H1 (cell line): ENCODE data around the gene FBXO5. TPM values are rescaled to one million over a fixed set of nuclear protein-coding genes. Genes with fewer than 3 reads are reported as not detected.

Source experiments
- CTCF ChIA-PET: fragments of 300-600 bp; sonication (Branson Sonifier 250); formaldehyde crosslinking; loops from one replicate; lab custom pipeline; 2021; ENCODE audit not compliant: partially characterized antibody; lab: Charles Lee
- POLR2A ChIA-PET: fragments of 300-600 bp; sonication (Branson Sonifier 250); formaldehyde crosslinking; loops from one replicate; lab custom pipeline; 2021; ENCODE audit warnings: inconsistent platforms; ENCODE audit not compliant: partially characterized antibody; lab: Charles Lee
- DNase-seq, 2 experiments: peaks; one replicate each; pipeline versions ENCODE4 v3.0.0 to v3.0.0-alpha.2; 2010 to 2022; ENCODE audit warnings: low spot score in 2 of 2, low read depth in 1 of 2, mixed read lengths in 1 of 2
- FAIRE-seq: peaks from 2 replicates; lab custom pipeline; 2011; peaks lifted over from hg19 to GRCh38; lab: Jason Lieb, UNC
- H2AFZ ChIP-seq: 2 replicates; pipeline ENCODE4 v1.8.1; 2012; ENCODE audit warnings: low read length, inconsistent platforms
- H2AK5ac ChIP-seq: 2 replicates; pipeline ENCODE4 v1.6.1; 2013; ENCODE audit warnings: low read depth, low read length
- H2BK120ac ChIP-seq: replicated peaks from 2 replicates; pipeline ENCODE3; 2013; ENCODE audit warnings: low read depth, low read length, inconsistent platforms
- H2BK12ac ChIP-seq: 2 replicates; pipeline ENCODE4 v1.6.1; 2013; ENCODE audit warnings: low read depth, low read length
- H2BK15ac ChIP-seq: 2 replicates; pipeline ENCODE4 v1.6.1; 2013; ENCODE audit warnings: low read length
- H2BK20ac ChIP-seq: 2 replicates; pipeline ENCODE4 v1.6.1; 2013; ENCODE audit warnings: low read length
- H2BK5ac ChIP-seq: 2 replicates; pipeline ENCODE4 v1.6.1; 2013; ENCODE audit warnings: low read depth, low read length
- H3K14ac ChIP-seq: 2 replicates; pipeline ENCODE4 v1.6.1; 2013; ENCODE audit warnings: inconsistent platforms; ENCODE audit not compliant: insufficient read length
- H3K18ac ChIP-seq: 2 replicates; pipeline ENCODE4 v1.6.1; 2013; ENCODE audit warnings: low read length; ENCODE audit errors: extremely low read depth
- H3K23ac ChIP-seq: 2 replicates; pipeline ENCODE4 v1.6.1; 2013; ENCODE audit warnings: inconsistent platforms; ENCODE audit not compliant: insufficient read length
- H3K23me2 ChIP-seq: 2 replicates; pipeline ENCODE4 v1.6.1; 2013; ENCODE audit warnings: low read depth, low read length
- H3K27ac ChIP-seq: 2 replicates; pipeline ENCODE4 v1.6.1; 2011; ENCODE audit warnings: low read depth, low read length, inconsistent platforms
- H3K27me3 ChIP-seq, 4 experiments: replicated peaks in 1 of 4; 1 replicate in 1 of 4; 2 replicates in 3 of 4; pipeline versions ENCODE4 v1.6.1 to v1.8.1; 2011 to 2013; ENCODE audit warnings: low read length in 3 of 4, mild to moderate bottlenecking in 3 of 4, inconsistent platforms in 2 of 4, mixed read lengths in 2 of 4, moderate library complexity in 1 of 4; ENCODE audit not compliant: control insufficient read depth in 3 of 4, insufficient read depth in 3 of 4; ENCODE audit errors: extremely low read depth in 1 of 4
- H3K36me3 ChIP-seq, 4 experiments: 2 replicates each; pipeline versions ENCODE4 v1.6.1 to v1.8.1; 2011 to 2013; ENCODE audit warnings: mild to moderate bottlenecking in 4 of 4, low read length in 3 of 4, moderate library complexity in 2 of 4, control low read depth in 1 of 4, inconsistent platforms in 1 of 4; ENCODE audit not compliant: insufficient read depth in 4 of 4, control insufficient read depth in 2 of 4
- H3K4ac ChIP-seq: replicated peaks from 2 replicates; pipeline ENCODE3; 2013; ENCODE audit warnings: low read length, low read depth, mixed read lengths, inconsistent platforms; ENCODE audit not compliant: insufficient read length
- H3K4me1 ChIP-seq, 4 experiments: replicated peaks in 1 of 4; 1 replicate in 1 of 4; 2 replicates in 3 of 4; pipeline versions ENCODE4 v1.6.1 to v1.8.1; 2011 to 2013; ENCODE audit warnings: low read length in 3 of 4, inconsistent platforms in 2 of 4, mixed read lengths in 1 of 4; ENCODE audit not compliant: insufficient read depth in 4 of 4, control insufficient read depth in 3 of 4
- H3K4me2 ChIP-seq, 2 experiments: 2 replicates each; pipeline versions ENCODE4 v1.6.1 to v1.8.1; 2011 to 2013; ENCODE audit warnings: low read depth in 2 of 2, low read length in 2 of 2, control low read depth in 1 of 2, inconsistent platforms in 1 of 2, mild to moderate bottlenecking in 1 of 2; ENCODE audit not compliant: insufficient read depth in 1 of 2
- H3K4me3 ChIP-seq, 4 experiments: fragments of 200-600, 300-600 bp in 1 of 4; sonication (generic), shearing (Covaris generic), sonication (Bioruptor Twin) in 1 of 4; 2 replicates each; pipeline versions ENCODE4 v1.5.1 to v1.8.1; 2011 to 2016; ENCODE audit warnings: low read length in 4 of 4, low read depth in 3 of 4, control low read depth in 2 of 4, inconsistent platforms in 2 of 4, mild to moderate bottlenecking in 2 of 4, mixed read lengths in 1 of 4, moderate library complexity in 1 of 4; ENCODE audit not compliant: insufficient read depth in 2 of 4; ENCODE audit errors: extremely low read depth in 1 of 4
- H3K56ac ChIP-seq: replicated peaks from 2 replicates; pipeline ENCODE3; 2013; ENCODE audit warnings: low read depth, mild to moderate bottlenecking, mixed read lengths, low read length, inconsistent platforms; ENCODE audit not compliant: insufficient read length
- H3K79me1 ChIP-seq: 2 replicates; pipeline ENCODE4 v1.6.1; 2013; ENCODE audit warnings: low read depth, low read length, control low read depth
- H3K79me2 ChIP-seq, 2 experiments: 2 replicates each; pipeline versions ENCODE4 v1.6.1 to v1.8.1; 2012 to 2013; ENCODE audit warnings: low read length in 2 of 2, mild to moderate bottlenecking in 2 of 2, inconsistent platforms in 1 of 2; ENCODE audit not compliant: insufficient read depth in 2 of 2, control insufficient read depth in 1 of 2
- H3K9ac ChIP-seq, 4 experiments: replicated peaks in 1 of 4; 1 replicate in 1 of 4; 2 replicates in 3 of 4; pipeline versions ENCODE4 v1.6.1 to v1.8.1; 2011 to 2013; ENCODE audit warnings: low read depth in 3 of 4, low read length in 3 of 4, control low read depth in 2 of 4, mild to moderate bottlenecking in 2 of 4, moderate library complexity in 2 of 4, inconsistent platforms in 1 of 4; ENCODE audit errors: extremely low read depth in 1 of 4
- H3K9me3 ChIP-seq, 2 experiments: 2 replicates each; pipeline versions ENCODE4 v1.6.1 to v1.8.1; 2012 to 2013; ENCODE audit warnings: mild to moderate bottlenecking in 2 of 2, moderate library complexity in 2 of 2, control low read depth in 1 of 2, inconsistent platforms in 1 of 2, low read depth in 1 of 2, low read length in 1 of 2, mixed read lengths in 1 of 2; ENCODE audit not compliant: insufficient read depth in 2 of 2
- H4K20me1 ChIP-seq, 2 experiments: replicated peaks in 1 of 2; 2 replicates each; pipeline versions ENCODE3 to v1.8.1; 2011 to 2013; ENCODE audit warnings: inconsistent platforms in 2 of 2, low read length in 2 of 2, mild to moderate bottlenecking in 1 of 2; ENCODE audit not compliant: insufficient read depth in 2 of 2, control insufficient read depth in 1 of 2
- H4K5ac ChIP-seq: 2 replicates; pipeline ENCODE4 v1.6.1; 2013; ENCODE audit warnings: low read length, low read depth, mixed read lengths, inconsistent platforms; ENCODE audit not compliant: insufficient read length
- H4K8ac ChIP-seq: 2 replicates; pipeline ENCODE4 v1.8.0; 2013; ENCODE audit warnings: mild to moderate bottlenecking, moderate library complexity, low read length, inconsistent platforms; ENCODE audit not compliant: insufficient read depth; ENCODE audit errors: extremely low read depth
- H4K91ac ChIP-seq: replicated peaks from 2 replicates; pipeline ENCODE3; 2013; ENCODE audit warnings: low read length, mixed read lengths, inconsistent platforms; ENCODE audit not compliant: insufficient read length
- EGR1 ChIP-seq: IDR thresholded peaks from 2 replicates; pipeline ENCODE4 v1.6.1; 2011; ENCODE audit warnings: low read depth, low read length, borderline replicate concordance
- RNF2 ChIP-seq: fragments of 200-900, 300-1000 bp; sonication (generic); IDR thresholded peaks from 2 replicates; pipeline ENCODE4 v1.7.1; 2016; ENCODE audit warnings: borderline replicate concordance, low read depth, mild to moderate bottlenecking, antibody characterized with exemption, low read length; ENCODE audit not compliant: poor library complexity, severe bottlenecking; ENCODE audit errors: missing control alignments
- SP4 ChIP-seq: IDR thresholded peaks from 2 replicates; pipeline ENCODE4 v1.6.1; 2012; ENCODE audit warnings: low read length, inconsistent platforms
- WGBS, 2 experiments: shearing (Covaris generic) in 1 of 2; methylation state at CpG; one replicate each; pipeline versions ENCODE4 v1.1.6 to v1.1.7; 2013 to 2015; ENCODE audit warnings: low lambda C conversion rate in 2 of 2, mixed read lengths in 2 of 2, inconsistent platforms in 1 of 2, low coverage in 1 of 2, missing lambda C conversion rate in 1 of 2; ENCODE audit not compliant: insufficient replicate concordance in 2 of 2, insufficient coverage in 1 of 2, insufficient read length in 1 of 2; ENCODE audit errors: extremely low coverage in 1 of 2, missing lambda C conversion rate in 1 of 2; 5-methylcytosine and 5-hydroxymethylcytosine counted together
- polyA plus RNA-seq, 7 experiments: library from polyadenylated mRNA; depleted of rRNA in 3 of 7; stranded (reverse) in 5 of 7; unstranded in 2 of 7; fragments of >200 nt in 5 of 7; fragments of 200-250 nt in 2 of 7; gene quantifications; 1 replicate in 5 of 7; 2 replicates in 1 of 7; 4 replicates in 1 of 7; pipeline versions ENCODE4 v1.2.1 to v1.2.3, GENCODE V29; 2011 to 2013; ENCODE audit warnings: missing spikeins in 2 of 7, mixed read lengths in 2 of 7
- total RNA-seq: library from RNA; stranded (reverse); fragmentation: NEBNext Ultra II Directional; extraction: Animal tissue kit (Norgen Biotek cat#: 25700); gene quantifications from 2 replicates; pipeline ENCODE4 v1.2.1, GENCODE V29; 2021

FBXO5 gene
- total and polyA plus RNA-seq, 2 of the 8 experiments (the other 6 are each of a cell fraction or from before 2014, with no cell fraction given) = 13.7 to 55.1 TPM

- H3K23ac ChIP-seq = no peak overlapping the region
- H3K14ac ChIP-seq = no peak overlapping the region
- no peak overlapping the region for H2BK5ac ChIP-seq
- FAIRE-seq (no peak), DNase-seq (no peak)
- H2AFZ ChIP-seq = no peak overlapping the region
- no peak overlapping the region for H2BK15ac ChIP-seq
- H2BK120ac ChIP-seq = no peak overlapping the region
- no peaks in the 10 kb centered on the region for H3K23me2 ChIP-seq
- H4K20me1 ChIP-seq = peaks cover 10 to 32% of the 10 kb centered on the region in 2 experiments
- H4K5ac ChIP-seq = no peak overlapping the region
- no peaks in the 10 kb centered on the region for H3K9me3 ChIP-seq
- H3K36me3 ChIP-seq = peaks cover 8 to 88% (median 47%) of the 10 kb centered on the region in 4 experiments
- no peak overlapping the region for H3K4ac ChIP-seq
- no peaks in the 10 kb centered on the region for H3K27me3 ChIP-seq
- WGBS, 2 experiments = 86% methylated on average over 4 of the region's 4 CpGs; no CpG with 5 or more reads in 1 of the 2 experiments
- no peak overlapping the region for H3K9ac ChIP-seq
- H4K8ac ChIP-seq = no peak overlapping the region
- ChIA-PET POLR2A (no interaction called here), CTCF (no interaction called here)
- peaks cover 0 to 8% (median 3%) of the 10 kb centered on the region in 4 experiments; a peak in 4 of 7 replicates for H3K4me1 ChIP-seq
- H3K4me2 ChIP-seq = no peak overlapping the region; a peak in 1 of 4 replicates
- H3K56ac ChIP-seq = no peak overlapping the region
- no peak overlapping the region for H4K91ac ChIP-seq
- no peak overlapping the region for H2BK12ac ChIP-seq
- TF ChIP-seq SP4 (no peak), EGR1 (no peak), RNF2 (no peak)
- H2AK5ac ChIP-seq = no peak overlapping the region
- H3K79me2 ChIP-seq = peaks cover 42 to 82% of the 10 kb centered on the region in 2 experiments
- H3K27ac ChIP-seq = no peak overlapping the region
- H3K4me3 ChIP-seq = no peak overlapping the region
- no peaks in the 10 kb centered on the region for H3K79me1 ChIP-seq
- no peak overlapping the region for H3K18ac ChIP-seq
- no peak overlapping the region for H2BK20ac ChIP-seq
These were observed 7.5 kb downstream of the FBXO5 start for GRCh38 chr6:152975204-152975915.
